ENCODE measurements around the gene MCM10. TPM values are rescaled to one million over a fixed set of nuclear protein-coding genes. Genes with fewer than 3 reads are reported as not detected.

Gene MCM10
- total and polyA plus RNA-seq, 2 donors from 2014 or later = 0.50 TPM; not detected in 1

- Histone ChIP-seq H3K9ac (ENCODE audit: low read length in 3 of 3) (no peak overlapping the region), H3K27me3 (ENCODE audit: control insufficient read depth, insufficient read depth, low read length) (no peaks in the 10 kb centered on the region), H3K36me3 (ENCODE audit: control insufficient read depth in 2 of 3, insufficient read depth in 3 of 3, low read length in 3 of 3) (no peaks in the 10 kb centered on the region), H3K4me3 (ENCODE audit: low read length in 3 of 3) (no peak overlapping the region), H3K4me1 (ENCODE audit: control insufficient read depth in 2 of 3, insufficient read depth in 2 of 3, low read depth in 1 of 3, low read length in 3 of 3) (no peaks in the 10 kb centered on the region), H3K9me3 (ENCODE audit: control insufficient read depth in 2 of 3, insufficient read depth in 1 of 3, low read length in 3 of 3) (peaks cover 0 to 3% (median 0%) of the 10 kb centered on the region in 3 donors), H3K27ac (ENCODE audit: low read depth in 2 of 2, low read length in 2 of 2) (no peak overlapping the region)
- intact Hi-C loops (cut with DNase I) = no loop called here
- TF ChIP-seq, protein P1, sequence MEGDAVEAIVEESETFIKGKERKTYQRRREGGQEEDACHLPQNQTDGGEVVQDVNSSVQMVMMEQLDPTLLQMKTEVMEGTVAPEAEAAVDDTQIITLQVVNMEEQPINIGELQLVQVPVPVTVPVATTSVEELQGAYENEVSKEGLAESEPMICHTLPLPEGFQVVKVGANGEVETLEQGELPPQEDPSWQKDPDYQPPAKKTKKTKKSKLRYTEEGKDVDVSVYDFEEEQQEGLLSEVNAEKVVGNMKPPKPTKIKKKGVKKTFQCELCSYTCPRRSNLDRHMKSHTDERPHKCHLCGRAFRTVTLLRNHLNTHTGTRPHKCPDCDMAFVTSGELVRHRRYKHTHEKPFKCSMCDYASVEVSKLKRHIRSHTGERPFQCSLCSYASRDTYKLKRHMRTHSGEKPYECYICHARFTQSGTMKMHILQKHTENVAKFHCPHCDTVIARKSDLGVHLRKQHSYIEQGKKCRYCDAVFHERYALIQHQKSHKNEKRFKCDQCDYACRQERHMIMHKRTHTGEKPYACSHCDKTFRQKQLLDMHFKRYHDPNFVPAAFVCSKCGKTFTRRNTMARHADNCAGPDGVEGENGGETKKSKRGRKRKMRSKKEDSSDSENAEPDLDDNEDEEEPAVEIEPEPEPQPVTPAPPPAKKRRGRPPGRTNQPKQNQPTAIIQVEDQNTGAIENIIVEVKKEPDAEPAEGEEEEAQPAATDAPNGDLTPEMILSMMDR (IDR thresholded peaks at IDR 0.05; ENCODE audit: borderline replicate concordance, extremely low read depth, insufficient read depth) = no peak
- no peak for FAIRE-seq
- no peak for DNase-seq
These were observed 23.6 kb downstream of the MCM10 start for GRCh38 chr10:13184730-13185514.

GRCh38 chr10:13187135-13187534 lies 25.8 kb downstream of the MCM10 start:
- no peak for DNase-seq
- Histone ChIP-seq H3K4me3 (ENCODE audit: low read length in 3 of 3) (no peak overlapping the region), H3K9ac (ENCODE audit: low read length in 3 of 3) (no peak overlapping the region), H3K4me1 (ENCODE audit: control insufficient read depth in 2 of 3, insufficient read depth in 2 of 3, low read depth in 1 of 3, low read length in 3 of 3) (no peaks in the 10 kb centered on the region), H3K27me3 (ENCODE audit: control insufficient read depth, insufficient read depth, low read length) (no peaks in the 10 kb centered on the region), H3K27ac (ENCODE audit: low read depth in 2 of 2, low read length in 2 of 2) (no peak overlapping the region), H3K9me3 (ENCODE audit: control insufficient read depth in 2 of 3, insufficient read depth in 1 of 3, low read length in 3 of 3) (peaks cover 0 to 3% (median 0%) of the 10 kb centered on the region in 3 donors), H3K36me3 (ENCODE audit: control insufficient read depth in 2 of 3, insufficient read depth in 3 of 3, low read length in 3 of 3) (no peaks in the 10 kb centered on the region)
- TF ChIP-seq, protein P1 (IDR thresholded peaks at IDR 0.05; ENCODE audit: borderline replicate concordance, extremely low read depth, insufficient read depth) = no peak
- no peak for FAIRE-seq
- intact Hi-C loops (cut with DNase I) = no loop called here

- no peaks in the 10 kb centered on the region for H3K27me3 ChIP-seq (ENCODE audit: control insufficient read depth, insufficient read depth, low read length)
- no peaks in the 10 kb centered on the region for H3K4me1 ChIP-seq (ENCODE audit: control insufficient read depth in 2 of 3, insufficient read depth in 2 of 3, low read depth in 1 of 3, low read length in 3 of 3)
- TF ChIP-seq, protein P1 (IDR thresholded peaks at IDR 0.05; ENCODE audit: borderline replicate concordance, extremely low read depth, insufficient read depth) = no peak
- FAIRE-seq (no peak), DNase-seq (no peak)
- H3K9ac ChIP-seq (ENCODE audit: low read length in 3 of 3) = no peak overlapping the region
- no peak overlapping the region for H3K27ac ChIP-seq (ENCODE audit: low read depth in 2 of 2, low read length in 2 of 2)
- no peaks in the 10 kb centered on the region for H3K36me3 ChIP-seq (ENCODE audit: control insufficient read depth in 2 of 3, insufficient read depth in 3 of 3, low read length in 3 of 3)
- intact Hi-C loops (cut with DNase I) = no loop called here
- peaks cover 0 to 3% (median 0%) of the 10 kb centered on the region in 3 donors for H3K9me3 ChIP-seq (ENCODE audit: control insufficient read depth in 2 of 3, insufficient read depth in 1 of 3, low read length in 3 of 3)
- no peak overlapping the region for H3K4me3 ChIP-seq (ENCODE audit: low read length in 3 of 3)
These were observed 27.2 kb downstream of the MCM10 start for GRCh38 chr10:13188593-13188992.
